Measurements from ENCODE around the gene UACA.

The UACA gene

GRCh38 chr15:70714015-70714414, 49.3 kb downstream of the UACA start:
- peak; percentile 40; the same call in 2 of the 3 replicates for ATAC-seq (ENCODE audit: low read depth)
- H3K36me3 ChIP-seq (ENCODE audit: low read depth): no peaks in the 10 kb centered on the region; the same call in 1 of the 2 replicates
- peaks cover 38% of the 10 kb centered on the region for H3K4me1 ChIP-seq (ENCODE audit: insufficient read depth, poor library complexity, severe bottlenecking)
- peak overlapping the region; percentile 53 for H3K27ac ChIP-seq (ENCODE audit: poor library complexity, severe bottlenecking)
- no peaks in the 10 kb centered on the region for H3K9me3 ChIP-seq (ENCODE audit: severe bottlenecking)
- H3K4me3 ChIP-seq (ENCODE audit: severe bottlenecking): no peak overlapping the region
- DNase-seq (ENCODE audit: low spot score): no peak
- TF ChIP-seq CTCF (IDR thresholded peaks at IDR 0.05; ENCODE audit: poor library complexity, severe bottlenecking): no peak
- no peaks in the 10 kb centered on the region for H3K27me3 ChIP-seq (ENCODE audit: insufficient read depth, poor library complexity, severe bottlenecking)

- no peak overlapping the region for H3K4me3 ChIP-seq (ENCODE audit: severe bottlenecking)
- no peaks in the 10 kb centered on the region for H3K9me3 ChIP-seq (ENCODE audit: severe bottlenecking)
- ATAC-seq (ENCODE audit: low read depth): no peak
- peaks cover 41% of the 10 kb centered on the region for H3K4me1 ChIP-seq (ENCODE audit: insufficient read depth, poor library complexity, severe bottlenecking)
- H3K27ac ChIP-seq (ENCODE audit: poor library complexity, severe bottlenecking): no peak overlapping the region
- no peaks in the 10 kb centered on the region for H3K27me3 ChIP-seq (ENCODE audit: insufficient read depth, poor library complexity, severe bottlenecking)
- H3K36me3 ChIP-seq (ENCODE audit: low read depth): no peaks in the 10 kb centered on the region; the same call in 1 of the 2 replicates
- no peak for DNase-seq (ENCODE audit: low spot score)
- TF ChIP-seq CTCF (IDR thresholded peaks at IDR 0.05; ENCODE audit: poor library complexity, severe bottlenecking): no peak
These were observed 51.1 kb downstream of the UACA start for GRCh38 chr15:70712271-70712670.

- DNase-seq (ENCODE audit: low spot score): no peak
- Histone ChIP-seq H3K27ac (ENCODE audit: poor library complexity, severe bottlenecking) (no peak overlapping the region), H3K36me3 (ENCODE audit: low read depth) (no peaks in the 10 kb centered on the region), H3K27me3 (ENCODE audit: insufficient read depth, poor library complexity, severe bottlenecking) (no peaks in the 10 kb centered on the region), H3K9me3 (ENCODE audit: severe bottlenecking) (no peaks in the 10 kb centered on the region), H3K4me1 (ENCODE audit: insufficient read depth, poor library complexity, severe bottlenecking) (peaks cover 33% of the 10 kb centered on the region), H3K4me3 (ENCODE audit: severe bottlenecking) (no peak overlapping the region)
- no peak for TF ChIP-seq CTCF (IDR thresholded peaks at IDR 0.05; ENCODE audit: poor library complexity, severe bottlenecking)
- ATAC-seq (ENCODE audit: low read depth): no peak
These were observed 52.6 kb downstream of the UACA start for GRCh38 chr15:70710714-70711113.

- H3K27ac ChIP-seq (ENCODE audit: poor library complexity, severe bottlenecking): no peak overlapping the region
- DNase-seq (ENCODE audit: low spot score) (no peak), ATAC-seq (ENCODE audit: low read depth) (no peak)
- H3K4me3 ChIP-seq (ENCODE audit: severe bottlenecking): no peak overlapping the region
- H3K36me3 ChIP-seq (ENCODE audit: low read depth): no peaks in the 10 kb centered on the region
- no peak for TF ChIP-seq CTCF (IDR thresholded peaks at IDR 0.05; ENCODE audit: poor library complexity, severe bottlenecking)
- H3K4me1 ChIP-seq (ENCODE audit: insufficient read depth, poor library complexity, severe bottlenecking): peaks cover 17% of the 10 kb centered on the region
- H3K9me3 ChIP-seq (ENCODE audit: severe bottlenecking): no peaks in the 10 kb centered on the region
- no peaks in the 10 kb centered on the region for H3K27me3 ChIP-seq (ENCODE audit: insufficient read depth, poor library complexity, severe bottlenecking)
These were observed 54.5 kb downstream of the UACA start for GRCh38 chr15:70708839-70709238.

GRCh38 chr15:70707686-70708300, 55.6 kb downstream of the UACA start:
- Histone ChIP-seq H3K9me3 (ENCODE audit: severe bottlenecking) (no peaks in the 10 kb centered on the region), H3K4me3 (ENCODE audit: severe bottlenecking) (no peak overlapping the region), H3K36me3 (ENCODE audit: low read depth) (no peaks in the 10 kb centered on the region), H3K4me1 (ENCODE audit: insufficient read depth, poor library complexity, severe bottlenecking) (peaks cover 20% of the 10 kb centered on the region), H3K27me3 (ENCODE audit: insufficient read depth, poor library complexity, severe bottlenecking) (no peaks in the 10 kb centered on the region), H3K27ac (ENCODE audit: poor library complexity, severe bottlenecking) (no peak overlapping the region)
- ATAC-seq (ENCODE audit: low read depth): no peak
- DNase-seq (ENCODE audit: low spot score): no peak
- no peak for TF ChIP-seq CTCF (IDR thresholded peaks at IDR 0.05; ENCODE audit: poor library complexity, severe bottlenecking)

All from RWPE2 (cell line).